Ascending aorta (tissue), 2 donors: ENCODE measurements around the gene NAA40. TPM values are rescaled to one million over a fixed set of nuclear protein-coding genes. Genes with fewer than 3 reads are reported as not detected.

Experiments used
- DNase-seq, 2 donors: peaks; one replicate each; pipeline ENCODE4 v3.0.0-alpha.2; 2019; ENCODE audit warnings: low spot score in 2 of 2
- H3K27ac ChIP-seq, 2 donors: fragments of 200-600 bp; sonication (generic); one replicate each; pipeline ENCODE4 v1.5.1; 2016 to 2017; ENCODE audit warnings: mild to moderate bottlenecking in 1 of 2
- H3K27me3 ChIP-seq: fragments of 200-600 bp; sonication (generic); one replicate; pipeline ENCODE4 v1.5.1; 2017
- H3K36me3 ChIP-seq, 2 donors: fragments of 200-600 bp; sonication (generic); one replicate each; pipeline ENCODE4 v1.5.1; 2016
- H3K4me1 ChIP-seq, 2 donors: fragments of 200-600 bp; sonication (generic); one replicate each; pipeline ENCODE4 v1.5.1; 2016 to 2017; ENCODE audit warnings: mild to moderate bottlenecking in 1 of 2
- H3K4me3 ChIP-seq, 2 donors: fragments of 200-600 bp; sonication (generic); one replicate each; pipeline ENCODE4 v1.5.1; 2016 to 2017; ENCODE audit warnings: mild to moderate bottlenecking in 1 of 2
- H3K9me3 ChIP-seq, 2 donors: fragments of 200-600 bp; sonication (generic); one replicate each; pipeline ENCODE4 v1.5.1; 2016
- intact Hi-C: fragments of 100-400 bp; cut with DNase I; formaldehyde crosslinking; loops from one replicate; pipeline ENCODE4 v1.15.1; 2023
- total RNA-seq: library from RNA; depleted of rRNA; stranded (reverse); fragments of >200 nt; gene quantifications from one replicate; pipeline ENCODE4 v1.1.0, GENCODE V29; 2016
- TF ChIP-seq, protein P1 (sequence below), 3 experiments: fragments of 200-600 bp in 2 of 3; fragments of 450-650 bp in 1 of 3; sonication (generic) in 2 of 3; IDR thresholded peaks; one replicate each; pipeline ENCODE4 v1.5.1; 2016 to 2019; ENCODE audit warnings: antibody characterized with exemption in 3 of 3, mild to moderate bottlenecking in 1 of 3, moderate library complexity in 1 of 3

NAA40 gene
- total RNA-seq, 1 donor from 2014 or later = 3.1 TPM

DNA sequence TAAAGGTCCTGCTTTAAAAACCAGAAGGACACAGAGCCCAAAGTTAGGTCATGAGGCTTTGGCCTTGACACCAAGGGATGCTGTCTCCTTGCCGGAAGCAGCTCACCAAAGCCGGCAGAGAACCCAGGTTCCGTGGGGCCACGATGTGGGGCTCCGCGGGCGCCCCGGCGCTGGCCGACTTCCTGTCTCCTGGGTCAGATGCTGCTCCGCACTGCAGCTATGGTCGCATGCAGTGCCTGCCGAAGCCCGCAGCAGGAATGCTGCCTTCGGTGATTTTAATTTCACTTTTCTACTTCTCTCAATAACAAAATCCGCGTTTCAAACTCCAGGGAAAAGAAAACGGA lies 47.0 kb downstream of the NAA40 start:
- TF ChIP-seq, protein P1, sequence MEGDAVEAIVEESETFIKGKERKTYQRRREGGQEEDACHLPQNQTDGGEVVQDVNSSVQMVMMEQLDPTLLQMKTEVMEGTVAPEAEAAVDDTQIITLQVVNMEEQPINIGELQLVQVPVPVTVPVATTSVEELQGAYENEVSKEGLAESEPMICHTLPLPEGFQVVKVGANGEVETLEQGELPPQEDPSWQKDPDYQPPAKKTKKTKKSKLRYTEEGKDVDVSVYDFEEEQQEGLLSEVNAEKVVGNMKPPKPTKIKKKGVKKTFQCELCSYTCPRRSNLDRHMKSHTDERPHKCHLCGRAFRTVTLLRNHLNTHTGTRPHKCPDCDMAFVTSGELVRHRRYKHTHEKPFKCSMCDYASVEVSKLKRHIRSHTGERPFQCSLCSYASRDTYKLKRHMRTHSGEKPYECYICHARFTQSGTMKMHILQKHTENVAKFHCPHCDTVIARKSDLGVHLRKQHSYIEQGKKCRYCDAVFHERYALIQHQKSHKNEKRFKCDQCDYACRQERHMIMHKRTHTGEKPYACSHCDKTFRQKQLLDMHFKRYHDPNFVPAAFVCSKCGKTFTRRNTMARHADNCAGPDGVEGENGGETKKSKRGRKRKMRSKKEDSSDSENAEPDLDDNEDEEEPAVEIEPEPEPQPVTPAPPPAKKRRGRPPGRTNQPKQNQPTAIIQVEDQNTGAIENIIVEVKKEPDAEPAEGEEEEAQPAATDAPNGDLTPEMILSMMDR (IDR thresholded peaks at IDR 0.05) = no peak
- no peaks in the 10 kb centered on the region for H3K27me3 ChIP-seq
- intact Hi-C loops = loop anchor here (1.0 kb wide), 1 partner anchor 11 kb away; the partner anchor contains the start of gene COX8A
- peaks cover 6 to 20% of the 10 kb centered on the region in 2 donors for H3K36me3 ChIP-seq
- H3K4me3 ChIP-seq = peak overlapping the region; percentile 74 to 89
- DNase-seq = no peak
- peaks cover 12 to 14% of the 10 kb centered on the region in 2 donors for H3K4me1 ChIP-seq
- H3K27ac ChIP-seq = peak overlapping the region; percentile 67 to 82
- H3K9me3 ChIP-seq = no peaks in the 10 kb centered on the region

DNA sequence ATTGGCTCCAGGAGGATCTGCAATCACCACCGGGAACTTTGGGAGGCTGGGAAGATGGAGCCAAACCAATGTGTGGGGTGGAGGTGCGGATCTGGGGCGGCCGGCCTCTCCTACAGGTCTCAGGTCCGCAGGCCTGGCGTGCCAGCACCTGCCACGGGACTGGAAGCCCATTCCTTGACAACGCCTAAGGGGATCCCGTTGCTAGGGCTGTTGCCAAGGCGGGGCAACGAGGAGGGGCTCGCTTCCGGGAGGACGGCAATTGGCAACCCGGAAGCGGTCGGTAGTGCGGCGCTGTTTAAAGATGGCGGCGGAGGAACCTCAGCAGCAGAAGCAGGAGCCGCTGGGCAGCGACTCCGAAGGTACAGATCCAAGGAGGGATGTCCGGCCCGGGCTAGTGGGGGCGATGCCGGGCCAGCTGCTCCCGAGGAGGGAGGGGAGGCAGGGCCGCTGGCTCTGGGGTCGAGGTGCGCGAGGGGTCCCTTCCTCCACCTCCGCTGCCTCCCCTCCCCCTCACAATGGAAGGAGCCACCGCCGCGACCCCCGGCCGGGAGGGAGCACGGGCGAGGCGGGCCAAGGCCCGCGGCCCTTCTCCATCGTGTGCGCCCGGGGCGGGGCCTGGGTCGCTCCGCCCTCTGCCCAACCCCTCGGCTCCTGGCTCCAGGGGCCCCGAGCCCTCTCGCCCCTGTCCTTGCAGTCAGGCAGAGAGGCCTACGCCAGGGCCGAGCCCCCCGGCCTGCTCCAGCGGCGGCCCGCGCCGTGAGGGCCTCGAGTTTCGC lies 47.5 kb downstream of the NAA40 start, which contains the start of gene OTUB1:
OTUB1 (plus strand) TSS at position 283 of the 776 bp plus-strand sequence; CDS start at position 302, 19 bp downstream.
- H3K4me1 ChIP-seq = peaks cover 12 to 14% of the 10 kb centered on the region in 2 donors
- peak within 1 kb of the TSS; percentile 67 to 82 for H3K27ac ChIP-seq
- peak within 1 kb of the TSS; percentile 74 to 89 for H3K4me3 ChIP-seq
- peak; percentile 63 to 95 for DNase-seq
- intact Hi-C loops = loop anchor here (1.0 kb wide), 1 partner anchor 12 kb away; the partner anchor contains the start of gene COX8A
- H3K9me3 ChIP-seq = no peaks in the 10 kb centered on the region
- no peaks in the 10 kb centered on the region for H3K27me3 ChIP-seq
- TF ChIP-seq, protein P1 (IDR thresholded peaks at IDR 0.05) = no peak
- peaks cover 12 to 26% of the 10 kb centered on the region in 2 donors for H3K36me3 ChIP-seq

DNA sequence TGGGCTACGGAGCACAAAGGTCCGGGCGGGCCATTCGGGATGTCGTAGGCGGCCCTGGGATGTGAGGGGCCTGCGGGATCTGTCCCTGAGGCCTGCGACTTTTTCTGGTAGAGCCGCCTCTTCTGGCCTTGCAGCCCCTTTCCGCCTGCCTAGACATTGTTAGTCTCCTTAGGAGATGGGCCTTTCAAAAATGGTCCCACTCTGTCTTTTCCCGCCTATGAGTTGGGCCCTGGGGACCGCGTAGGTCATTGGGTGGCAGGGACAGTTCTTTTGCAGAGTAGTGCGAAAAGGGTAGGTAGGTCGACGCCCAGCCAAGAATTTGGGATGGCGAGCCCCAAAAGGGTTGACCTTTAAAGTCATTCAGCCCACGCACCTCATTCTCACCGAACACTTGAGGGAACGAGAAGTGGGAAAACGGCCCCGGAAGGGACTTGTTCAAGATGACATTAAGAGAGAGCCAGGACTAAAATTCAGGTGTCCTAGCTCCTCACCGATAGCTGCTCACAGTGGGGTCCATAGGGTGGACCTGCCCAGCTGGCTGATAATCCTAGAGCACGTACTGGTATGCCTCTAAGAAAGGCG lies 48.2 kb downstream of the NAA40 start:
- Histone ChIP-seq H3K27ac (peak overlapping the region; percentile 67 to 82), H3K9me3 (no peaks in the 10 kb centered on the region), H3K36me3 (peaks cover 14 to 31% of the 10 kb centered on the region in 2 donors), H3K27me3 (no peaks in the 10 kb centered on the region), H3K4me1 (peaks cover 12 to 14% of the 10 kb centered on the region in 2 donors), H3K4me3 (peak overlapping the region; percentile 74 to 89)
- TF ChIP-seq, protein P1 (IDR thresholded peaks at IDR 0.05) = no peak
- no peak for DNase-seq
- intact Hi-C loops = loop anchor here (1.0 kb wide), 1 partner anchor 13 kb away; the partner anchor contains the start of gene COX8A

DNA sequence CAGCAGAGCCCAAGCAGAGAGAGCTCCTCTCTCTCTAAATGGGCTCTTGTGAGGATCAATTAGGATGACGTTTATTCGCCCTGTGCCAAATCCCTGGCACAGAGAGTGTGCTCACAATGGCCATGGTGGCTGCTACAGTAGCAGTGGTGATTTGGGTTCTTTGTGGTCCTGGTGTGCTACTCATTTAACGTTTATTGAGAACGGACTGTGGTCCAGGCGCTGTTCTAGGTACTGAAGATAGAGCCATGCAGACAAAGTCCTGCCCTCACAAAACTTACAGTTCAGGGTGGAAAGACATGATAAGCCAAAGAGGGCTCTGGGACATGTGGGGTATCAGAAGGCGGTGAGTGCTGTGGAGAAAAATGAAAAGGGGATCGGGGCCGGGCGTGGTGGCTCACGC lies 52.8 kb downstream of the NAA40 start:
- Histone ChIP-seq H3K4me3 (no peak overlapping the region), H3K27me3 (no peaks in the 10 kb centered on the region), H3K9me3 (no peaks in the 10 kb centered on the region), H3K27ac (no peak overlapping the region), H3K36me3 (peaks cover 23 to 51% of the 10 kb centered on the region in 2 donors), H3K4me1 (peaks cover 7 to 9% of the 10 kb centered on the region in 2 donors)
- intact Hi-C loops = no loop called here
- TF ChIP-seq, protein P1 (IDR thresholded peaks at IDR 0.05) = no peak
- no peak for DNase-seq

DNA sequence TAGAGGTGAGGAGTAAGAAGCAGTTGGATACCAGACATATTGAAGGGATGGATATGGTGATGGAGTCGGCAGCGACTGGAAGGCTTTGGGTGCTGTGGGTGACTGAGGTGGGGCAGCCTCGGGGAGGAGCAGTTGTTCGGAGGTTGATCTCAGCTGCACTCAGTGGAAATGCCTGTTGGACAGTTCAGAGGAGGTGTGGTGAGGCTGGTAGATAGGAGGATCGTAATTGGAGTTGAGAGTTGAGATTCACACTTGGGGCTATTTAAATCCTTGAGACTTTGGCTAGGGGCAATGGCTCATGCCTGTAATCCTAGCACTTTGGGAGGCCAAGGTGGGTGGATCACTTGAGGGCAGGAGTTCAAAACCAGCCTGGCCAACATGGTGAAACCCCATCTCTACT lies 54.3 kb downstream of the NAA40 start:
- Histone ChIP-seq H3K27me3 (no peaks in the 10 kb centered on the region), H3K9me3 (no peaks in the 10 kb centered on the region), H3K4me3 (no peak overlapping the region), H3K36me3 (peaks cover 36 to 66% of the 10 kb centered on the region in 2 donors), H3K27ac (no peak overlapping the region), H3K4me1 (no peaks in the 10 kb centered on the region)
- TF ChIP-seq, protein P1 (IDR thresholded peaks at IDR 0.05) = no peak
- no peak for DNase-seq
- intact Hi-C loops = no loop called here
